PC-9 (cell line): ENCODE data around the gene MRPL43.

Source experiments
- CTCF ChIP-seq: fragments of 200-600 bp; sonication (generic); conservative IDR thresholded peaks from 2 replicates; pipeline ENCODE4 v1.6.1; 2017; ENCODE audit warnings: mixed run types, antibody characterized with exemption, mild to moderate bottlenecking, moderate library complexity
- EZH2 ChIP-seq: fragments of 200-600 bp; sonication (generic); IDR thresholded peaks from 2 replicates; pipeline ENCODE4 v1.8.0; 2017; ENCODE audit warnings: antibody characterized with exemption, low read depth

- no peak for TF ChIP-seq CTCF
- TF ChIP-seq EZH2: no peak
Observed at GRCh38 chr10:101003639-101004206, 16.4 kb upstream of the MRPL43 start.
